OCI-LY1 (cell line): ENCODE results near the gene KCNK4.
A peak's percentile ranks its signal among the peaks of the same experiment; 100 is the strongest.
"Not testable (repeated sequence)": the region's sequence is repeated elsewhere in the genome, so short reads cannot be mapped to it uniquely, and the experiment has no call there.

Source experiments
- H2AFZ ChIP-seq: fragments of 200-600 bp; sonication (generic), shearing (Covaris generic); 2 replicates; pipeline ENCODE4 v1.6.0; 2014; ENCODE audit warnings: antibody characterized with exemption, mild to moderate bottlenecking, low read length
- H3F3A ChIP-seq: fragments of 200-600 bp; sonication (generic), shearing (Covaris generic); 2 replicates; pipeline ENCODE4 v1.6.0; 2014; ENCODE audit warnings: mild to moderate bottlenecking, antibody characterized with exemption, low read length, moderate library complexity; ENCODE audit not compliant: insufficient read depth
- H3K27ac ChIP-seq: fragments of 200-600 bp; sonication (generic); 2 replicates; pipeline ENCODE4 v1.5.1; 2014; ENCODE audit warnings: low read length, mixed run types, mild to moderate bottlenecking, low read depth; ENCODE audit not compliant: poor library complexity, severe bottlenecking
- H3K27me3 ChIP-seq: fragments of 200-600 bp; sonication (generic); 2 replicates; pipeline ENCODE4 v1.6.0; 2014; ENCODE audit warnings: antibody characterized with exemption, mild to moderate bottlenecking, low read length, moderate library complexity; ENCODE audit not compliant: insufficient read depth
- H3K36me3 ChIP-seq: fragments of 200-600 bp; sonication (generic); 2 replicates; pipeline ENCODE4 v1.6.1; 2014; ENCODE audit warnings: mild to moderate bottlenecking, antibody characterized with exemption, low read length, moderate library complexity, mixed read lengths; ENCODE audit not compliant: insufficient read depth
- H3K4me1 ChIP-seq: fragments of 200-600 bp; sonication (generic); 2 replicates; pipeline ENCODE4 v1.5.1; 2014; ENCODE audit warnings: mild to moderate bottlenecking, low read length, moderate library complexity; ENCODE audit not compliant: insufficient read depth, severe bottlenecking
- H3K4me2 ChIP-seq: fragments of 200-600 bp; sonication (generic), shearing (Covaris generic); 2 replicates; pipeline ENCODE4 v1.6.1; 2014; ENCODE audit warnings: low read length
- H3K4me3 ChIP-seq: fragments of 200-600 bp; sonication (generic); 2 replicates; pipeline ENCODE4 v1.5.1; 2014; ENCODE audit warnings: low read length, low read depth, mild to moderate bottlenecking, mixed read lengths; ENCODE audit not compliant: poor library complexity, severe bottlenecking
- H3K79me2 ChIP-seq: fragments of 200-600 bp; shearing (Covaris generic); 2 replicates; pipeline ENCODE4 v1.6.1; 2016; ENCODE audit warnings: mixed run types, low read length, mixed read lengths; ENCODE audit not compliant: insufficient read depth
- H3K9ac ChIP-seq: fragments of 200-600 bp; sonication (generic), shearing (Covaris generic); 2 replicates; pipeline ENCODE4 v1.6.1; 2014; ENCODE audit warnings: mild to moderate bottlenecking, low read length, mixed read lengths
- H3K9me2 ChIP-seq: fragments of 200-600 bp; sonication (generic), shearing (Covaris generic); 2 replicates; pipeline ENCODE4 v1.6.1; 2014; ENCODE audit warnings: low read depth, mild to moderate bottlenecking, low read length, mixed read lengths
- H3K9me3 ChIP-seq: fragments of 200-600 bp; shearing (Covaris generic); 2 replicates; pipeline ENCODE4 v1.6.1; 2014; ENCODE audit warnings: low read length, mixed read lengths
- H4K20me1 ChIP-seq: fragments of 200-600 bp; sonication (generic), shearing (Covaris generic); 2 replicates; pipeline ENCODE4 v1.6.0; 2016; ENCODE audit warnings: mild to moderate bottlenecking, low read length; ENCODE audit not compliant: insufficient read depth
- EZH2 ChIP-seq: fragments of 200-600 bp; sonication (generic), shearing (Covaris generic); IDR thresholded peaks from 2 replicates; pipeline ENCODE4 v1.8.0; 2017; ENCODE audit warnings: borderline replicate concordance, mixed run types, mild to moderate bottlenecking, antibody characterized with exemption, low read length, moderate library complexity, mixed read lengths
- TF ChIP-seq, protein P1 (sequence below): fragments of 200-600 bp; sonication (generic), shearing (Covaris generic); IDR thresholded peaks from 2 replicates; pipeline ENCODE4 v1.5.1; 2017; ENCODE audit warnings: mild to moderate bottlenecking, antibody characterized with exemption, low read length, moderate library complexity, mixed read lengths

Gene KCNK4

DNA sequence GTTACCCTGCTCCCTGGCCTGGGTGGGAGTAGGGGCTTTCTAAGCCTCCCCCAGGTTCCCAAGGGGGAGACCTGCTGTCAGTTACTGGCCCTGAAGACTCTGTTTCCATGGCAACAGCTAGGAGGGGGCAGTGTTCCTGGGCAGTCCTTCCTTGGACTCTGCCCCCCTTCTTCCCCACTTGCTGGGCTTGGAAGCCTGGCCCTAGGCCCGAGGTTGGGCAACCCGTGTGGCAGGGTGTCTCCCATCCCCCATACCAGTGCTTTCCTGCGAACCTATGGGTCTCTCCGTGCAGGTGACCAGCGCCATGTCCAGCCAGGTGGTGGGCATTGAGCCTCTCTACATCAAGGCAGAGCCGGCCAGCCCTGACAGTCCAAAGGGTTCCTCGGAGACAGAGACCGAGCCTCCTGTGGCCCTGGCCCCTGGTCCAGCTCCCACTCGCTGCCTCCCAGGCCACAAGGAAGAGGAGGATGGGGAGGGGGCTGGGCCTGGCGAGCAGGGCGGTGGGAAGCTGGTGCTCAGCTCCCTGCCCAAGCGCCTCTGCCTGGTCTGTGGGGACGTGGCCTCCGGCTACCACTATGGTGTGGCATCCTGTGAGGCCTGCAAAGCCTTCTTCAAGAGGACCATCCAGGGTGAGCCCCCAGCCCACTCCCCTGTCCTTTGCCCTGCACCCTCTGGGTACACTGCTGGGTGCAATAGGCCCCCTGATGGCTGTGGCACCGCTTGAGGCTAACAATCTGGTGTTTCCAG, 15.9 kb downstream of the KCNK4 start:
- no peaks in the 10 kb centered on the region for H3F3A ChIP-seq
- H3K9ac ChIP-seq = peak overlapping the region; percentile 92
- H3K4me3 ChIP-seq = peak overlapping the region; percentile 70
- H3K27me3 ChIP-seq = no peaks in the 10 kb centered on the region
- H3K79me2 ChIP-seq = peaks cover 10% of the 10 kb centered on the region
- no peaks in the 10 kb centered on the region for H4K20me1 ChIP-seq
- H3K9me2 ChIP-seq = no peaks in the 10 kb centered on the region
- H3K36me3 ChIP-seq = peaks cover 16% of the 10 kb centered on the region; the same call in 1 of the 2 replicates
- H2AFZ ChIP-seq = no peak overlapping the region
- H3K27ac ChIP-seq = peak overlapping the region; percentile 4
- no peaks in the 10 kb centered on the region for H3K9me3 ChIP-seq
- H3K4me2 ChIP-seq = peak overlapping the region; percentile 94
- TF ChIP-seq EZH2 = no peak
- TF ChIP-seq, protein P1, sequence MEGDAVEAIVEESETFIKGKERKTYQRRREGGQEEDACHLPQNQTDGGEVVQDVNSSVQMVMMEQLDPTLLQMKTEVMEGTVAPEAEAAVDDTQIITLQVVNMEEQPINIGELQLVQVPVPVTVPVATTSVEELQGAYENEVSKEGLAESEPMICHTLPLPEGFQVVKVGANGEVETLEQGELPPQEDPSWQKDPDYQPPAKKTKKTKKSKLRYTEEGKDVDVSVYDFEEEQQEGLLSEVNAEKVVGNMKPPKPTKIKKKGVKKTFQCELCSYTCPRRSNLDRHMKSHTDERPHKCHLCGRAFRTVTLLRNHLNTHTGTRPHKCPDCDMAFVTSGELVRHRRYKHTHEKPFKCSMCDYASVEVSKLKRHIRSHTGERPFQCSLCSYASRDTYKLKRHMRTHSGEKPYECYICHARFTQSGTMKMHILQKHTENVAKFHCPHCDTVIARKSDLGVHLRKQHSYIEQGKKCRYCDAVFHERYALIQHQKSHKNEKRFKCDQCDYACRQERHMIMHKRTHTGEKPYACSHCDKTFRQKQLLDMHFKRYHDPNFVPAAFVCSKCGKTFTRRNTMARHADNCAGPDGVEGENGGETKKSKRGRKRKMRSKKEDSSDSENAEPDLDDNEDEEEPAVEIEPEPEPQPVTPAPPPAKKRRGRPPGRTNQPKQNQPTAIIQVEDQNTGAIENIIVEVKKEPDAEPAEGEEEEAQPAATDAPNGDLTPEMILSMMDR = no peak
- peaks cover 19% of the 10 kb centered on the region for H3K4me1 ChIP-seq

- peaks cover 19% of the 10 kb centered on the region for H3K4me1 ChIP-seq
- H3K79me2 ChIP-seq, H3K4me3 ChIP-seq, H2AFZ ChIP-seq, H3K9me3 ChIP-seq, H3K9ac ChIP-seq, H3K27ac ChIP-seq, H3K9me2 ChIP-seq, H3F3A ChIP-seq, H4K20me1 ChIP-seq, H3K27me3 ChIP-seq: not testable (repeated sequence)
- 0 out of 2 replicates have a peak overlapping the region, but pooled peaks have one; percentile 94 for H3K4me2 ChIP-seq
- H3K36me3 ChIP-seq = peaks cover 21% of the 10 kb centered on the region; the same call in 1 of the 2 replicates
These were observed 16.7 kb downstream of the KCNK4 start for GRCh38 chr11:64307795-64308194.

- Histone ChIP-seq H3K9me2 (no peaks in the 10 kb centered on the region), H3K79me2 (no peaks in the 10 kb centered on the region), H3K4me2 (no peak overlapping the region), H3K9ac (no peak overlapping the region), H3F3A (no peaks in the 10 kb centered on the region), H3K9me3 (no peaks in the 10 kb centered on the region), H2AFZ (no peak overlapping the region), H3K27ac (no peak overlapping the region), H3K4me1 (peaks cover 11% of the 10 kb centered on the region), H3K4me3 (no peak overlapping the region), H4K20me1 (no peaks in the 10 kb centered on the region), H3K36me3 (peaks cover 44% of the 10 kb centered on the region; the same call in 1 of the 2 replicates), H3K27me3 (no peaks in the 10 kb centered on the region)
- TF ChIP-seq, protein P1 = no peak
- no peak for TF ChIP-seq EZH2
These were observed 21.8 kb downstream of the KCNK4 start for GRCh38 chr11:64312947-64313346.
